Effector memory CD8-positive, alpha-beta T cell (primary cell): ENCODE data around the gene EXOSC1.
"Not testable (repeated sequence)": the region's sequence is repeated elsewhere in the genome, so short reads cannot be mapped to it uniquely, and the experiment has no call there.

Source experiments
- ATAC-seq: fragments of 150-1000 bp; cut with Tn5 transposase; replicated peaks from 2 replicates; pipeline ENCODE4 v1.10.0; 2021; ENCODE audit warnings: mild to moderate bottlenecking, moderate library complexity
- DNase-seq, 3 experiments: peaks; one replicate each; pipeline ENCODE4 v3.0.0; 2021
- H3K27ac Mint-ChIP-seq, 2 donors: one replicate each; pipeline ENCODE4 v1.8.0; 2022; ENCODE audit warnings: mild to moderate bottlenecking in 2 of 2, mixed read lengths in 2 of 2, moderate library complexity in 2 of 2
- H3K27me3 Mint-ChIP-seq, 2 donors: one replicate each; pipeline ENCODE4 v1.8.0; 2022; ENCODE audit warnings: mixed read lengths in 2 of 2
- H3K36me3 Mint-ChIP-seq: one replicate; pipeline ENCODE4 v1.8.0; 2022; ENCODE audit warnings: mild to moderate bottlenecking, moderate library complexity, mixed read lengths; ENCODE audit not compliant: insufficient read depth
- H3K4me1 Mint-ChIP-seq, 2 donors: one replicate each; pipeline ENCODE4 v1.8.0; 2022; ENCODE audit warnings: low read depth in 2 of 2, mixed read lengths in 2 of 2
- H3K4me3 Mint-ChIP-seq, 2 donors: one replicate each; pipeline ENCODE4 v1.8.0; 2022; ENCODE audit warnings: mild to moderate bottlenecking in 2 of 2, mixed read lengths in 2 of 2, moderate library complexity in 2 of 2
- H3K9me3 Mint-ChIP-seq, 2 donors: one replicate each; pipeline ENCODE4 v1.8.0; 2022; ENCODE audit warnings: mixed read lengths in 2 of 2

The EXOSC1 gene

DNA sequence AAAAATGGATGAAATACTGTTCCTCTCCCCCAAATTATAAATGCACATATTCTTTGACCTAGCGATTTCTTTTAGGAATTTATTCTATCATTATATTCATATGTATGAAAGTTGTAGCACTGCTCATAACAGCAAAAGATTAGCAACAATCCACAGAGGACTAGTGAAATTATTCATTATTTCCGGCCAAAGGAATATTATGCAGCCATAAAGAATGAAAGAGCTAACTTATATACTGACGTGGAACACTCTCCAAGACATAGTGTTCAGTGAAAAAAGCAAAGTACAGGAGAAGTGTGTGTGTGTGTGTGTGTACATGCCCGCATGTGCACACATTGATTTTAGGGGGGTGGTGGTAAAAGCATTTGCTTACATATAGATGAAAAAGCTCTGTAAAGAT lies 29.1 kb upstream of the EXOSC1 start:
- Mint-ChIP-seq H3K27ac (no peak overlapping the region), H3K4me3 (no peak overlapping the region), H3K4me1 (peaks cover 0 to 7% of the 10 kb centered on the region in 2 donors), H3K36me3 (peaks cover 75% of the 10 kb centered on the region), H3K27me3 (no peaks in the 10 kb centered on the region), H3K9me3 (no peaks in the 10 kb centered on the region)
- ATAC-seq = no peak
- DNase-seq = no peak

DNA sequence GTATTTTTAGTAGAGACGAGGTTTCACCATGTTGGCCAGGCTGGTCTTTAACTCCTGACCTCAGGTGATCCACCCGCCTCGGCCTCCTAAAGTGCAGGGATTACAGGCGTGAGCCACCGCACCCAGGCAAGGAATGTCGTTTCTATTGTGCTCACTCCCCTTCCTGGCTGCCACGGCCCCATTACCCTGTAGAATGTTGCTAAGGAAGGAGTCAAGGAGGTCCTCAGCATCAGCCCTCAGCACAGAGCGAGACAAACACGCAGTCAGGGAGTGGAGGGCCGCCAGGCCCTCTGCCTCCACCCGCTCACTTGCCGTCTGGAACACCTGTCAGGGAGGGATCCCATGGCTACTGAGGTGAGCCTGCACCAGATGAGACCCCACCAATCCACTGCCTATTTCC lies 23.0 kb upstream of the EXOSC1 start:
- DNase-seq, H3K27me3 Mint-ChIP-seq, H3K4me1 Mint-ChIP-seq, H3K9me3 Mint-ChIP-seq, ATAC-seq, H3K4me3 Mint-ChIP-seq: not testable (repeated sequence)
- peak overlapping the region in 1 of 2 donors; percentile 23 for H3K27ac Mint-ChIP-seq
- H3K36me3 Mint-ChIP-seq = peaks cover 58% of the 10 kb centered on the region

GRCh38 chr10:97468162-97468561 lies 22.4 kb upstream of the EXOSC1 start:
- Mint-ChIP-seq H3K9me3 (no peaks in the 10 kb centered on the region), H3K4me1 (peaks cover 0 to 3% of the 10 kb centered on the region in 2 donors), H3K36me3 (peaks cover 58% of the 10 kb centered on the region), H3K4me3 (no peak overlapping the region), H3K27me3 (no peaks in the 10 kb centered on the region), H3K27ac (no peak overlapping the region)
- DNase-seq (no peak), ATAC-seq (no peak)

DNA sequence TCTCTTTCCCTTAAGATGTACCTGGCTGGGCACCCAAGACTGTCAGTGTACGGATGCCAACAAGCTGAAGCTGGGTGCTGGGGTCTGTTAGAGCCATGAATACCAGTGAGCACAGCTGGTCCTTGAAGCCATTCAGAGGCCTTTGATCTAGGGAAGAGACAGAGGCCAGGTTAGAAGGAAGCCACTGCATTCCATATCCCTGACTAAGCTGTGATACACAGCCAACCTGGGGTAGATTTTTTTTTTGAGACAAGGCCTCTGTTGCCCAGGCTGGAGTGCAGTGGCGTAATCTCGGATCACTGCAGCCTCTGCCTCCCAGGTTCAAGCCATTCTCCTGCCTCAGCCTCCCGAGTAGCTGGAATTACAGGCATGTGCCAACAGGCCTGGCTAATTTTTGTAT lies 20.9 kb upstream of the EXOSC1 start:
- no peaks in the 10 kb centered on the region for H3K9me3 Mint-ChIP-seq
- peaks cover 0 to 3% of the 10 kb centered on the region in 2 donors for H3K4me1 Mint-ChIP-seq

DNA sequence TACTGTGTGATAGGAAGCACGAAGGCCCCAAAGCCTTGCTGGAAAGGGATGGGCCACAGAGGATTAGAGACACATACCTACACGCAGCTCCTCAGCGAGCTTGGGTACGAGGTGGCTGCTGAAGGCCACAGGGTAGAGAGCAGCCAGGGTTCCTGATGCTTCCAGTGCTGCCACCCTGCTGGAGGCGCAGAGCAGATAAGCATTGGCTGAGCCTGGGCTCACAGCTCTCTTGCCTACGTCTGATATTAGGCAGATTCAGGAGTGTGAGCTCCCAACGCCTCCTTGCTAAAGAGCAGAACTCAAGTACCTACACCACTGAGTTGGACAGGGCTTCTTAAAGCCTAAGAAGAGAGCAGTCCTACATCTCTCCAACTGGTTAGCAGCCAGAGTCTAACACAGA lies 20.2 kb upstream of the EXOSC1 start:
- no peak overlapping the region for H3K4me3 Mint-ChIP-seq
- peaks cover 52% of the 10 kb centered on the region for H3K36me3 Mint-ChIP-seq
- no peak overlapping the region for H3K27ac Mint-ChIP-seq
- no peaks in the 10 kb centered on the region for H3K9me3 Mint-ChIP-seq
- H3K27me3 Mint-ChIP-seq = no peaks in the 10 kb centered on the region
- ATAC-seq (no peak), DNase-seq (no peak)
- peaks cover 0 to 3% of the 10 kb centered on the region in 2 donors for H3K4me1 Mint-ChIP-seq

More for the DNA sequence above, 20.9 kb upstream of the EXOSC1 start:
- H3K36me3 Mint-ChIP-seq = peaks cover 54% of the 10 kb centered on the region
- no peak overlapping the region for H3K27ac Mint-ChIP-seq
- DNase-seq (no peak), ATAC-seq (no peak)
- no peak overlapping the region for H3K4me3 Mint-ChIP-seq
- H3K27me3 Mint-ChIP-seq = no peaks in the 10 kb centered on the region

DNA sequence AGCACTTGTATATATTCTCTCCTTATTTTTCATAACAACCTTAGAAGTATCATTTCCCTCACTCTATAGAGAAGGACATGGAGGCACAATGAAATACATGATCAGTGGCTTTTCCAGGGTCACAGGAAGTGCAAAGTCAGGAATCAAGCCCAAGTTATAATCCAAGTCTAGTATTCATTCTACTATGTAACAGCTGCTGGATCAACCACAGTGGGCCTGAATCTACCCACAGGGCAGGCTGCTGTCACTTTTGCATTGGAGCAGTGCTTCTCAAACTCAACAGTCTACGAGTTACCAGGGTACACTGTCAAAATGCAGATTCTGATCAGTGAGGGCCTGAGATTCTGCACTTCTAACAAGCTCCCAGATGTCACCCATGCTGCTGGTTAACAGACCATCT lies 18.4 kb upstream of the EXOSC1 start:
- DNase-seq (no peak), ATAC-seq (no peak)
- Mint-ChIP-seq H3K36me3 (peaks cover 57% of the 10 kb centered on the region), H3K4me1 (peaks cover 0 to 3% of the 10 kb centered on the region in 2 donors), H3K27ac (peak overlapping the region; percentile 35 to 80), H3K9me3 (no peaks in the 10 kb centered on the region), H3K27me3 (no peaks in the 10 kb centered on the region), H3K4me3 (no peak overlapping the region)

DNA sequence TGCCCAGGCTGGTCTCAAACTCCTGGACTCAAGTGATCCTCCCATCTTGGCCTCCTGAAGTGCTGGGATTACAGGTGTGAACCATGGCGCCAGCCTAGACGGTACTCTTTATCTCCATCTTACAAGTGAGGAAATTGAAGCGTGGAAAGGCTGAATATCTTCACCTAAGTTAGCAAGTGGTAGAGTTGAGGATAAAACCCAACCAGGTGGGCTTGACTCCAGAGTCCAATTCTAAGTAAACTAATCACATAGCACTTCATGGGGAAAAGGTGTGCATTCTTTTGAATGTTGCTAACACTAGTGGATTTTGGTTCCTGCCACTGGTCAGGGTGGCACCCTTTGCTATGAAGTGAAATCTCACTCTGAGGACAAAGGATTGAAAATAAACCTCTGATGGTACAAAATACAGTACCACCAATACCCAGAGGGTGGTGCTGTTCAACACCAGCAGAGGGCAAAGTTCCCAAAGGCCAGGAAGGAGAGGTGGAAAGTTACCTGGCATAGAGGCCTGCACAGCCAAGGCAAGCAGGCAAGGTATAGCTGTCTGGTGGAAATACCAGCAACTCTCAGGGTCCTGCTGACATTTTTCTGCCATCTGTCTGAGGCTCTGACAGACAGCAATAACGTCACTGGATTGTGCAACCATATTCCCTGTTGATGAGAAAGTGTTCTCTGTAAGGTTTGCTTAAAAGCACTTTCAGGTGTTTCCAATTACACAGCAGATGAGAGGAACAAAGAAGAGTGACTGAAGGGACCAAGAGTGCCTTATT lies 17.7 kb upstream of the EXOSC1 start:
- Mint-ChIP-seq H3K9me3 (no peaks in the 10 kb centered on the region), H3K36me3 (peaks cover 64% of the 10 kb centered on the region), H3K27me3 (no peaks in the 10 kb centered on the region), H3K4me3 (no peak overlapping the region), H3K27ac (peak overlapping the region in 1 of 2 donors; percentile 80), H3K4me1 (peaks cover 2 to 3% of the 10 kb centered on the region in 2 donors)
- ATAC-seq = peak; percentile 59
- DNase-seq = peak; percentile 23 to 42 (median 31)

- DNase-seq = no peak
- no peak overlapping the region for H3K27ac Mint-ChIP-seq
These were observed 16.5 kb upstream of the EXOSC1 start for GRCh38 chr10:97462309-97462708.

GRCh38 chr10:97459933-97460332 lies 14.1 kb upstream of the EXOSC1 start:
- Mint-ChIP-seq H3K4me3 (no peak overlapping the region), H3K4me1 (peaks cover 2 to 3% of the 10 kb centered on the region in 2 donors), H3K9me3 (no peaks in the 10 kb centered on the region), H3K27ac (peak overlapping the region in 1 of 2 donors; percentile 86), H3K27me3 (no peaks in the 10 kb centered on the region), H3K36me3 (peaks cover 61% of the 10 kb centered on the region)
- ATAC-seq = no peak
- DNase-seq = no peak

More at GRCh38 chr10:97462309-97462708, 16.5 kb upstream of the EXOSC1 start:
- Mint-ChIP-seq H3K27me3 (no peaks in the 10 kb centered on the region), H3K9me3 (no peaks in the 10 kb centered on the region), H3K4me1 (peaks cover 2 to 3% of the 10 kb centered on the region in 2 donors), H3K4me3 (no peak overlapping the region), H3K36me3 (peaks cover 70% of the 10 kb centered on the region)
- ATAC-seq = no peak

- DNase-seq (no peak), ATAC-seq (no peak)
- Mint-ChIP-seq H3K27me3 (no peaks in the 10 kb centered on the region), H3K4me3 (no peak overlapping the region), H3K27ac (no peak overlapping the region), H3K36me3 (peaks cover 54% of the 10 kb centered on the region), H3K9me3 (no peaks in the 10 kb centered on the region), H3K4me1 (peaks cover 2 to 3% of the 10 kb centered on the region in 2 donors)
These were observed 13.3 kb upstream of the EXOSC1 start for GRCh38 chr10:97459111-97459510.

GRCh38 chr10:97456686-97457065 lies 10.9 kb upstream of the EXOSC1 start:
- H3K4me1 Mint-ChIP-seq = peaks cover 0 to 7% of the 10 kb centered on the region in 2 donors
- ATAC-seq (no peak), DNase-seq (no peak)
- no peaks in the 10 kb centered on the region for H3K9me3 Mint-ChIP-seq
- no peaks in the 10 kb centered on the region for H3K27me3 Mint-ChIP-seq
- H3K36me3 Mint-ChIP-seq = peaks cover 46% of the 10 kb centered on the region
- peak overlapping the region in 1 of 2 donors; percentile 55 for H3K27ac Mint-ChIP-seq
- H3K4me3 Mint-ChIP-seq = no peak overlapping the region

GRCh38 chr10:97456034-97456685 lies 10.4 kb upstream of the EXOSC1 start:
- DNase-seq (no peak), ATAC-seq (no peak)
- H3K36me3 Mint-ChIP-seq = peaks cover 41% of the 10 kb centered on the region
- H3K4me1 Mint-ChIP-seq = peaks cover 0 to 7% of the 10 kb centered on the region in 2 donors
- peak overlapping the region; percentile 0 to 55 for H3K27ac Mint-ChIP-seq
- H3K9me3 Mint-ChIP-seq = no peaks in the 10 kb centered on the region
- no peaks in the 10 kb centered on the region for H3K27me3 Mint-ChIP-seq
- no peak overlapping the region for H3K4me3 Mint-ChIP-seq

DNA sequence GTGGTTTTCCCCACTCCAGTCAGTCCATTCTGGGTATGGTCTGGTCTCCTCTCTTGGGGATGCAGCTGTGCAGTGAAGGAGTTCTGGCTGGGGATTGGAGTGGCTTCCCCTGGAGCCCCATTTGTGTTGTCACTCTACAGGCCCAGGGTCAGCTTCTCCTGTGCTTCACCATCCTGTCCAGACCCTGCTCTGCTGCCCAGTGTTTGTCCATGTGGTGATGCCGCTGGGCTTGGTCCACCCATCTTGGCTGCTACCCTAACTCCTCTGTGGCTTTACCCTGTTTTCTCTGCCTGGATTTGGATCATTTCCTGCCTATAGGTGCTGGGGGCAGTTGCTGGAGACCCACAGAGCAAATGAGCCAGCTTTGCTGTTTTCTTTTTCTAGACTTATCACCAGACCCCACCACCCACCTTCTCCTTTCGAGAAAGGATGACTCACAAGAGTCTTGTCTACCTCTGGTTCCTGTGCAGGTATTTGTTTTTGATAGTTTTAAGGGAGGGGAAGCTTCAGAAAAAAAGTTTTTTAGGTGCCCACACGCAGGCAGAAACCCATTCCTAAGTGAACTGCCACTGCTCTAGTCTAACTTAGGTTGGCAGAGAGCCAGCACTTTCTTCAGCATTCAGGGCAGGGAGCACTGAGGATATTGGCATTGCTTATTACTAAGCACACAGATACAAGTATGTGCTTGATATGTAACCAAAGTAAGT lies 8.7 kb upstream of the EXOSC1 start:
- Mint-ChIP-seq H3K4me1 (peaks cover 6 to 12% of the 10 kb centered on the region in 2 donors), H3K9me3 (no peaks in the 10 kb centered on the region), H3K4me3 (no peak overlapping the region), H3K27me3 (no peaks in the 10 kb centered on the region), H3K36me3 (peaks cover 38% of the 10 kb centered on the region), H3K27ac (peak overlapping the region; percentile 76 to 86)
- ATAC-seq (no peak), DNase-seq (no peak)
